ENCODE results near the gene GLOD5.

GLOD5 gene

DNA sequence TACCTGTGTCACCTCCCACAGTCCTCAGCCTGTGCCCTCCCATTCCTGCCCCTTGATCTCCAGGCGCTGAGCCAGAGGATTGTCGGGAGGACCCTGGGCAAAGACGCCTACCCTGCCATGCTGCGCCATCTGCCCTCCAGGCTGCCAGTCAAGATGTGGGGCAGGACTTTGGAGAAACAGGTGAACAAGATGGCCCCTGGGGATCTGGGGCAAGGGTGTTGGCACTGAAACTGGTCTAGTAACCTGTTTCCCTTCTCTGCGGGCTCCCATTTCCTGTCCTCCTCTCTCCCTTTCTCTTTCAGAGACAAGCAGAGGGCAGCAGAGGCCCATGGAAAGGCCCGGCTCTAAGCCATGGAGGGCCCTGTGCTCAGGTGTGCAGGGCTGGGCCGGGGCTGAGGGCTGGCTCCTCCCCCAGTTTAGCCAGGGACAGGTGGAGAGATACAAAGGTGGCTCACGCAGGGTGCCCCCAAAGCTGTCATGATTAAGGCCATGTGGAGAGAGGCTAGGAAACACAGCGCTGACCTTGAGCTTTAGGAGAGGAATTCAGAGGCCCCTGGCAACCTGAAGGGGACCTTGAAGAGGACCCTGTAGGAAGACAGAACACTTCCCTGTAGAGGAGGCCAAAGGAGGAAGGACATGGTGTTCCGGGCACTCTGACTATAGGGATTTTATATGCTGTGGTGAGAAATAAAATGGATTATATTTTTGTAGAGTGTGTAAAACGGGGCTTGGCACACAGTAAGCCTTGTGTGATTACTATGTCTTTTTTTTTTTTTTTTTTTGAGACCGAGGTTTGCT lies at the start of gene GLOD5:
Gene GLOD5, plus strand, starts transcription at position 74 of the 798 bp plus-strand sequence. Its CDS starts 44 bp downstream, at position 118.
- DNase-seq (ENCODE audit: low spot score): no peak

DNA sequence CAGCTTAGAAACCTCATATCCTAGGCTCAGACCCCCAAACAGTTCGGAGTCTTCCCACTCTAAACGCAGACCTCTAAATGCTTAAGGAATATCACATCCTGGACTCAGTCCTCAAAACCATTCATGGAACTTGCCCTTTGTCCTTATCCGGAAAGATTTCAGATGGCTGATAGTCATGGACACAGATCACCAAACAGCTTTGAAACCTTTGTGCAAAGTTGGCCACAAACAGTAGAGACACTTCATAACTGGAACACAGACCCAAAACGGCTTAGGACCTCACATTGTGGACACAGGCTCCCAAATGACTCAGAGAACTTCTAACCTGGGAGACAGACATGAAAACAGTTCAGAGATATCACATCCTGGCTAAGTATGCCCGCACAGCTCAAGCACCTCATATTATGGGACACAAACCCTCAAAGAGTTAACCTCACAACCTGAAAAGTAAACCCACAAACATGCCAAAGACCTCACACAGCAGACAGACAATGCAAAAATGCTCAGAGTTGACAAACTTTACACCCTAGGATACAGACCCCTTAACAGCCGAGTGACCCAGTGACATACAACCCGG lies 49.5 kb upstream of the GLOD5 start:
- no peak for DNase-seq (ENCODE audit: low spot score)

DNA sequence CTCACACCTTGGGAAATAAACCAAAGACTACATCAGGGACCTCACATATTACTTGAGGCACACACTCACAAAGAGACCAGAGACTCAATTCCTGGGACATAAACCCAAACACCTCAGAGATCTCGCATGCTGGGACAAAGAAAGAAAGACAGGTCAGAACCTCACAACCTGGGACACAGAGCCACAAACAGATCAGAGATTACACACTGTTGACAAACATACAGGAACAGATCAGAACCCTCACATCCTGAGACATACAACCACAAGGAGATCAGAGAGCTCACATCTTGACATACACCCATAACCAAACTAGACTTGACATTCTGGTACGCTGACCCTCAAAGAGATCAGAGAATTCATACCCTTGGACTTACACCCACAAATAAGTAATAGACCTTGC lies 47.7 kb upstream of the GLOD5 start:
- DNase-seq (ENCODE audit: low spot score): no peak

DNA sequence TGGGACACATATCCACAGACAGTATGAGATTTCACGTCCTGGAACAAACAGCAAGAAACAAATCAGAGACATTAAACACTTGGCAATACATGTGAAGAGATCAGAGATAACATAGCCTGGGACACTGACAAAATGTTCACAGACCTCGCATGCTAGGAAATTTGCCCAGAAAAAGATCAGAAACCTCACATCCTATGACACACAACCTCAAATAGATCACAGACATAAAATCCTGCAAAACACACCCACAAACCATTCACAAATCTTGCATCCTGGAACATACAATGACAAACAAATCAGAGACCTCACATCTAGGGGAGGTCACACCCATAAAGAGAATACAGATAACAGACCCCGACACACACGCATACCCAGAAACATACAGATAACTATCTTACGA lies 47.0 kb upstream of the GLOD5 start:
- no peak for DNase-seq (ENCODE audit: low spot score)

DNA sequence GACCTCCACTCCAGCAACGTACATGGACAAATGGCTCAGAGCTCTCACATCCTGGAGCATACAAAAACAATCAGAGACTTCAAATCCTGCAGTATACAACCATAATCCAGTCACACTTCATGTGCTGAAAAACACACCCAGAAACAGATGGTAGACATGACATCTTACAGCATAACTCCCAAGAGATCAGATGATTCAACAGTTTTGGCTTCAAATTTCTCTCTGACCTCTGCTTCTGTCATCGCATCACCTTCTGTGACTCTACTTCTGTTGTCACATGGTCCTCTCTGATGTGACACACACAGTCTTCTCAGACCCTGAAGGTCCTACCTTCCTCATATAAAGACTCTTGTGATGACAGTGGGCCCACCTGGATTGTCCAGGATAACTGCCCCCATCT lies 46.5 kb upstream of the GLOD5 start:
- peak; percentile 53 for DNase-seq (ENCODE audit: low spot score)

DNA sequence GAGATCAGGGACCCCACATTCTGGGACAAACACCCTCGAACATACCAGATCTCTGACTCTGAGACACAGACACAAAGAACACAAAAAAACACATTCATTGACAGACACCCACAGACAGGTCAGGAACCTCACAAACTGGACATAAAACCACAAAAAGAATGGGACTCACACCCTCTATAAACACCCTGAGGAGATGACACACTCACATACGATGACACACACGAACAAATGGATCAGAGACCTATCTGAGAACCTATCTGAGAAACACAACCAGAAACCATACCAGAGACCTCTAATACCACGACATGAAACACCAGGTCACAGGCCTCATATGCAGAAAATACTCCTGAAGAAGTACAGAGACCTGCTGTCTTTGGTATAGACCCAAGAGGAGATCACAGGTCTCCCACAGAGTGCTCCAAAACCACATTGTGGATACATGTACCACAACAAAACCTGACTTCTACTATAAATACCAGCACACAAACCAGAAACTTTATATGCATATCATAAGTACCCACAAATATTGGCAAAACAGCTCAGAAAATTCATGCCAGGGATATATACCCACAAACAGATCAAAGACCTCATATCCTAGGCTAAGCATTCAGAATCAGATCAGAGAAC lies 45.6 kb upstream of the GLOD5 start:
- no peak for DNase-seq (ENCODE audit: low spot score)

DNA sequence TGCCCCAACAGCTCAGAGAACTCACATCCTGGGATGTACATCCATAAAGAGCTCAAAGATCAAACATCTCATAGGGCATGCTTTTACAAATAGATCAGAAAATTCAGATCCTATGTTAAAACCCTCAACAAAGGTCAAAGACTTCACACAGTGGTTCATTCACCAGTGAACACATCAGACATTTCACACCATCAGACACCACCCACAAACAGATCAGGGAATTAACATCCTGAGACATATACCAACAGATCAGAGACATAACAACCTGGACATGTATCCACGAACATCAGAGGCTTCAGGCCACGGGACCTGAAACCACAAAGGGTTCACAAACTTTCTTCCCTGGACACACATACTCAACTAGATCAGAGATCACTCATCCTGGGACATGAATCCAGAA lies 41.6 kb upstream of the GLOD5 start:
- no peak for DNase-seq (ENCODE audit: low spot score)

DNA sequence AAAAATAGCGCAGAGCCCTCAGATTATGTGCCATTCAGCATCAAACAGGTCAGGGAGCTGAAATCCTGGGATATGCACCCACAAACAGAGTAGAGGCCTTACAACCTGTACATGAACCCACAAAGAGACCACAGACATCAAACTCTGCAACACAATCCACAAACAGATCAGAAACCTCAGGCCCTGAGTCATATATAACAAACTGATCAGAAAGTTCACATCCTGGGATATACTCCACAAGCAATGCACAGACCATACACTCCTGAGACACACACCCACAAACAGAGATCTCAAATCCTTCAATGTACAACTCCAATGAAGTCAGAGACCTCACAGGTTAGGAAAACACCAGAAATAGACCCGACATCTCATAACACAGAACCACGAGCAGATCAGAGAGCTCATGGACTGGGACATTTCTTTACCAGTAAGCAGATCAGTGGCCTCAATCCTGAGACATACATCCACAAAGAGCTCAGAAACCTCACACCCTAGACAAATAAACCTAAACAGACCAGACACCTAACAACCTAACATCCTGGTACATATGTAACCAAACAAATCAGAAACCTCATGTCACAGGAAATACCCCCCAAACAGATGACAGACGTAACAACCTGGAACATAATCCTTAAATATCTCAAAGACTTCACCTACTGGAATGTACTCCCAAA lies 40.8 kb upstream of the GLOD5 start:
- DNase-seq (ENCODE audit: low spot score): no peak

DNA sequence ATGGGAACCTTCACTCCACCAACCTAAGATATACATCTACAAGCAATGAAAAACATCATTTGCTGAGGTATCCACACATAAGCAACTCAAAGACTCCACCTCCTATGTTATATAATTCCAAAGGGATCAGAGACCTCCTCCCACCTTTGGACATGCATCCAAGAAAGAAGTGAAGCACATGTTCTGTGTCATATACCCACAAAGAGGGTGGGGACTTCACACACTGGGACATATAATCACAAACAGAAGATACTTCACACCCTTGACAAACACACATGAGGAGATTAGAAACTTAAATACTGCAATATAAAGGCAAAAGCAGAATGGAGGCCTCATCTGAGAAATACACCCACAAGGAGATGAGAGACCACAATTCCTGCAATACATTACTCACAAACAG lies 39.6 kb upstream of the GLOD5 start:
- DNase-seq (ENCODE audit: low spot score): no peak

DNA sequence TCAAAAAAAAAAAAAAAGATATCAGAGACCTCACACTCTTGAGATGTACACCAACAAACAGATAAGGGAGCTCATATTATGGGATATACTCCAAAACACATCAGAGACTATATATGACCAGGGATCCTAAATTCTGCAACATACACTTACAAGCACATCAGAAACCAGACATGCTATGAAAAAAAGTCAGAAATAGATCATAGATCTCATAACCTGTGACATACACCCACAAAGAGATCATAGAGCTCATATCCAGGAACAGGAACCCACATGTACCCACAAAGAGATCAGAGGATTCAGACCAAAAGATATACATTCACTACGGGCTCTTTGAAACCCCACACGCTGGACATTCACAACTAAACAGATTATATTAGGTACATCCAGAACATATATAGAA lies 35.0 kb upstream of the GLOD5 start:
- DNase-seq (ENCODE audit: low spot score): no peak

DNA sequence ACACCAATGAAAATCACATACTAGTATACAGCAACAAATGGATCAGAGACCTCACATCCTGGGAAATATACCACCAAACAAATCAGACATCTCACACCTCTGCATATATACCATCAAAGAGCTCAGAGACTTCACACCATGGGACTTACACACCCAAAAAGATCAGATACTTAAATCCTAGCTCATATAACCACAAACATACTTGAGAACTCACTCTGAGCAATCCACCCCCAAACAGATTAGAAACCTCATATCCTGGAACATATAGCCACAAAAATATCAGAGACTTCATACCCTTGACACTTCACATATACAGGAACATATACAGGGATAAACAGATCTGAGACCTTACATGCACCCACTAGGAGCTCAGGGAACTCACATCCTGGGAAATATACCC lies 32.9 kb upstream of the GLOD5 start:
- no peak for DNase-seq (ENCODE audit: low spot score)

DNA sequence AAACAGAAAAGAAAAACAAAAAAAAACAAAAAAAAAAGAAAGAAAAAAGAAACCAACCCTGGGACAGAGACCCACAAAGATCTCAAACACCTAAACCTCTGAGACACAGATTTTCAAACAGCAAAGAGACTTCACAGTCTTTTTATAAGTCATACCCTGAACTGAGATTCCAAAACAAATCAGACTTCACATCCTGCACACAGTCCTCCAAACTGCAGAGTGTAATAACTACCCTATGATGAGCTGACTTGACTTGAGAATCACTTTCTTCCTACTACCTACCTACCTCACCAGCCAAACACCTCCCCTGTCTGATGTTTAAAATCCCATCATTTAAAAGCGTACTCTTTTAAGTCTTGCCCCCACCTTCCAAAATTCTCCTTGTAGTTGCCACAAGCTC lies 25.2 kb upstream of the GLOD5 start:
- DNase-seq (ENCODE audit: low spot score): no peak

DNA sequence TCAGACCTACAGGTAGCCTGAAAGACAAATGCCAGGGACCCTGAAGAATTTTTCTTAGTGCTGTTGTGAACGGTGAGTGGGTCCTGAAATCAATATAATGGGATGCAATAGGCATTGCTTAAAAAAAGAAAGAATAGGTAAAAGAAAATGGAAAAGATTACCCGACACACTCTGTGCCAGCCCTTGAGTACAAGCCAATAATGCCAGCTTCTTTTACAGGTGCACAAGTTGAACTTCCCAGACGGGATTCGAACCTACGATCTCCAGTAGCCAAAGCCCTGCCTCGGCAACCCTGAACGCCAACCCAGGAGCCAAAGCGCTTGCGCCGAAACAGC lies 24.7 kb upstream of the GLOD5 start:
- DNase-seq (ENCODE audit: low spot score): no peak

DNA sequence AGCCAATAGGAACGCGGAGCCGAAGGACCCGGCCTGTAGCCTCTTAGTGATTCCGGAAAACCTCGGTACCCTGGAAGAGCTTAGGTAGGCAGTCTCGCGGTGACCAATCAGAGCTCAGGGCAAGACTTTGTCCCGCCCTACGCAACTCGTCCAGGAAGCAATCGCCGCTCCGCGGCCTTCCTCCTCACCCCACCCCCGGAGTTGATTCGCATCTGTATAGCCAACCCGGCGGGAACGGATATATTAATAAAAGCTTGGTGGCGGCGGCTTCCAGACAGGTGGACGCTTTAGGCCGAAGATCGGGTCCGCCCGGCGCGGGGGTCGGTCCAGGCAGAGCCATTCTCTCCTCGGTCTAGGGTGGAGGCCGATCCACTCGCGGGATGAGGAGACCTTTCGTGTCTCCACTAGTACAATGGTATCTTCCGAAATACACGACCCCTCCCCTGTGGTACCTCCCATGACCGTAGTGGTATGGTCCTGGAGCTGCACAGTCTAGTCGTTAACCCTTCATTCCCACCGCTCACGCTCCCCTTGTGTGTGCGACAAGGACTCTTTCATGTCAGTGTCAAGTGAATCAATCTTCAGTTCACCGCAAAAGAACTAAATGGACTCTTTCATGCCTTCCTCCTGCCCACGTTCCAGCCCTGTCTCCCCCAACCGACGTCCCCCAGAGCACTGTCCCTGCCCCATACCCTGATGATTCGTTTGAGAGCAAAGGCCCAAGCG lies 24.2 kb upstream of the GLOD5 start:
- peak; percentile 97 for DNase-seq (ENCODE audit: low spot score)

DNA sequence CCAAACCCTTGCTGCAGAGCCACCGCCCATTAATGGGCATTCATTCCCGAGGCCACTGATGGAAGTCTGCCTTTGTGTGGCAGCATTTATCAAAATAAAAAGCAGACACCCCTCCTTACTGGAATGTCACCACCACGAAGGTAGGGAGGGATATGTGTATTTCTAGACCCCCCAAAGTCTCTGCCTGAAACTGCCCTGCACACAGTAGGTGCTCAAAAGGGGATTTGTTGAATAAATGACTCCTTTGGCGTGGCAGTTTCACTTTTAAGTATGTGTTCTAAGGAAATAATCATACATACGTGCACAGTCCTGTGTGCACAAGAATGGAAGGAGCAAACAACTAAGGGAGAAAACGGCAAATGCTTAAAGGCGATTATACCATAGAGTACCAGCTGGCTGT lies 23.6 kb upstream of the GLOD5 start:
- DNase-seq (ENCODE audit: low spot score): no peak

DNA sequence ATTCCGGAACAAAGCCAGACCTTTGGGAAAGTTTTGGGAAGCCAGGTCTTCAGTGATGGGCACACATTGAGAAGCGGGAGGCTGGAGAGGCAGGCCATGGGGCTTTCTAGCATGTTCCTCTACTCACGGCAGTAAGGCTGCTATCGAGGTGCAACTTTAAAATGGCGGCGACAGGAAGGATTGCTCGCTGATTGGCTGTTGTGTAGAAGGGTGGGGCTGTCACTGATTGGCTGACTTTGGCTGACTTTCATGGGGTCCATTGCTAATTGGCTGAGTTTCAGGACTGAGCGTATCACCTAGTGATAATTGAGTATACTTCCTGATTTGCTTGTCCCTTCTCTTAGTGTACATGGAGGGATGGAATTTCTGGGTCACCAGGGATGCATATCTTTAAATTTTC lies 19.7 kb upstream of the GLOD5 start:
- no peak for DNase-seq (ENCODE audit: low spot score)

DNA sequence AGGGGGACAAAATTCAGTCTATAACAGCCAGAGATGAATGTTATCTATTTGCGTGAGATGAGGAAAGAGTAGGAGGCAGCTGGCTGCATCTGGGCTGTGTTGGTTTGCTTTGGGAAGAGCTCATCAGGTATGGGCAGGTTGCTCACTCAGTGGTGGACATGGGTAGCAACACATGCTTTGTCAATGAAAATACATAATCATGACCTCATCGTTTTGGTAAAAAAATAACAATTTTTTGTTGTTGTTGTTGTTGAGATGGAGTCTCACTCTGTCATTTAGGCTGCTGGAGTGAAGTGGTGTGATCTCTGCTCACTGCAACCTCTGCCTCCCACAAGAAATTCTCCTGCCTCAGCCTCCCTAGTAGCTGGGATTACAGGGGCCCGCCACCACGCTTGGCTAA lies 16.3 kb upstream of the GLOD5 start:
- no peak for DNase-seq (ENCODE audit: low spot score)

DNA sequence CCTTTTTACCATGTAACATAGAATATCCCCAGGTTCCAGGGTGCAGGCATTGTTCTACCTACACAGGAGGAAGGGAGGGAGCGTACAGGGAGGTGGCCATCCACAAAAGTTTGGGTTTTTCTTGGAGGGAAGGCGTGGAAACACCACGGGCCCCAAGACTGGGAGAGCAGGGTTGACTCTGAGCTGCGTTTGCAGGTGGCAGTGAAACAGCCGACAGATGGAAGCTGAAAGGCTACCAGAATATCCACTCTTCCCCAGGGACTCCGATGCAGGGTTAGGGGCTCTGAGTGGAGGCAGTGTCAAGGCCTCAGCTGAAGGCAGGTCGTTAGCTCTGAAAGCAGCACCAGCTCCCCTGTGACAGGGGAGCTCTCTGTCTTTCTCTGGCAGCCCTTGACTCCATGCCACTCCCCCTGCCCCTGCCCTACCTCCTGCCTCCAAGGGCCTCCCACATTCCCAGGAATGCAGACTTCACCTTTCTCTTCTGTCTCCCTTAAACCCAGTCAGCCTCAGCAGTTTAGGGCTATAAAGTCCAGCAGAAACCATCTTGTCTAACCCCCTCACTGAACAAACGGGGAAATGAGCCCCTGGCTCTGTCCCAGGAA lies 14.0 kb upstream of the GLOD5 start:
- DNase-seq (ENCODE audit: low spot score): no peak

DNA sequence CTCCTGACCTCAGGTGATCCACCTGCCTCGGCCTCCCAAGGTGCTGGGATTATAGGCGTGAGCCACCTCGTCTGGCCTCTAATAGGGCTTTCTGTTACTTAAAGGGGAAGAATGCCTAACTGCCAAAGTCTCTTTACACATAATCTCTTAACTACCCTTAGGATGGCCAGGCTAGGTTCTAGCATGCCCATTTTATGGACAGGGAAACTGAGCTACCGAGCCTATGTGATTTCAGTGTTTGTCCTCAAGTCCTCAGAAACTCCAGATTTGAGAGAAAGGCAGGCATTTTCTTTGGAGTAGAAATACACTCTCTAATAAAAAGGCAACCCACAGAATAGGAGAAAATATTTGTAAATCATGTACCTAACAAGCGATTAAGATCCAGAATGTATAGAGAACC lies 12.4 kb upstream of the GLOD5 start:
- DNase-seq (ENCODE audit: low spot score): no peak

DNA sequence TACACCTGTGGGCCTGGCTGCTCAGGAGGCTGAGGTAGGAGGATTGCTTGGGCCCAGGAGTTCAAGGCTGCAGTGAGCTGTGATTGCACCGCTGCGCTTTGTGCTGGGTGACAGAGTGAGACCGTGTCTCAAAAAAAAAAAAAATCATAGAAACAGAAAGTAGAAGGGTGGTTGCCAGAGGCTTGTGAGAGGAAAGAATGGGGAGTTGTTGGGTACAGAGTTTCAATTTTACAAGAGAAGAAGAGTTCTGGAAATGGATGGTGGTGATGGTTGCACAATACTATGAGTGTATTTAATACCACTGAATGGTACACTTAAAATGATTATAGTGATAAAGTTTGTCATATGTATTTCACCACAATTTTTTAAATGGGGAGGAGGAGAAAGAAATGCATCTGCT lies 10.2 kb upstream of the GLOD5 start:
- no peak for DNase-seq (ENCODE audit: low spot score)

DNA sequence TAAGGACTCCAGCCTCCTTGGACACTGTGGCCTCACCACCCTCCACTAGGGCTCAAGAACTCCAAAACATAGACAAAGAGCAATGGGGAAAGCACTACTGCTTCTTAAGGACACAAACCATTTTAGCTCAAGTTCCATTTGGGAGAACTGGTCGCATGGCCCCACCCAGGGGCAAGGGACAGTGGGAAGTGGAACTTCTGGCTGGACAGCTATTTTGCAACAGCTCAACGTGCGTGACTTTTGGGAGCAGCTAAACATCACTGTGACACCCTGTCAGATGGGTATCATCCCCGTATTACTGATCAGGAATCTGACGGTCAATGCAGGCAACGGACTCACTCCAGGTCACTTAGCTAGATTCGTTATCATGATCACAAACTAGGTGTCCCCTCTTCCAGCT lies 9.0 kb upstream of the GLOD5 start:
- no peak for DNase-seq (ENCODE audit: low spot score)

DNA sequence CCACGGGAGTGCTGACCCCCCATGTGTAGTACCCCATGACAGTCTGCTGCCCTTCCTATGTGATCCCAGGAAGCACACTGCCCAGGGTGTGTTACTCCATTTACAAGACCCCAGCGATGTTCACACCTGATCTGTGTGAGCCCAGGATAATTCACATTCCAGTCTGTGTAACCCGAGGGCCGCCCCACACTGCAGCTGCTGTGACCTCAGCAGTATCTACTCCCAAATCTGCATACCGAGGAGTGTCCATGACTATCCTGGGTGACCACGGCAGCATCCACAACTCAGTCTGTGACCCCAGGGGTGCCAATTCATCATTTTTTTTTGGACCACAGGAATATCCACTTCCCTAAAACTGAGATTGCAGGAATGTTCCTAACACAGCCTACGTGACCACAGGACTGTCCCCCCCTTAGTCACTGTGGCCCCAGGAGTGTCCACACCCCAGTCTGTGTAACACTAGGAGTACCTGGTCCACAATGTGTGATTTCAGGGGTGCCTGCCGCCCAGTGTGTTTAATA lies 7.8 kb upstream of the GLOD5 start:
- DNase-seq (ENCODE audit: low spot score): no peak

Measured in AG08395 (cell line).